Astrocyte (in vitro differentiated cells and primary cell): ENCODE data around the gene UCP2.

Experiments used
- EZH2 ChIP-seq: IDR thresholded peaks from 2 replicates; pipeline ENCODE4 v1.6.1; 2012; ENCODE audit warnings: mild to moderate bottlenecking, low read length, inconsistent platforms; ENCODE audit not compliant: insufficient read depth
- TF ChIP-seq, protein P1 (sequence below): IDR thresholded peaks from 2 replicates; pipeline ENCODE4 v1.5.1; 2011; ENCODE audit warnings: low read depth, mild to moderate bottlenecking, inconsistent platforms, low read length, moderate library complexity; ENCODE audit not compliant: insufficient read depth

DNA sequence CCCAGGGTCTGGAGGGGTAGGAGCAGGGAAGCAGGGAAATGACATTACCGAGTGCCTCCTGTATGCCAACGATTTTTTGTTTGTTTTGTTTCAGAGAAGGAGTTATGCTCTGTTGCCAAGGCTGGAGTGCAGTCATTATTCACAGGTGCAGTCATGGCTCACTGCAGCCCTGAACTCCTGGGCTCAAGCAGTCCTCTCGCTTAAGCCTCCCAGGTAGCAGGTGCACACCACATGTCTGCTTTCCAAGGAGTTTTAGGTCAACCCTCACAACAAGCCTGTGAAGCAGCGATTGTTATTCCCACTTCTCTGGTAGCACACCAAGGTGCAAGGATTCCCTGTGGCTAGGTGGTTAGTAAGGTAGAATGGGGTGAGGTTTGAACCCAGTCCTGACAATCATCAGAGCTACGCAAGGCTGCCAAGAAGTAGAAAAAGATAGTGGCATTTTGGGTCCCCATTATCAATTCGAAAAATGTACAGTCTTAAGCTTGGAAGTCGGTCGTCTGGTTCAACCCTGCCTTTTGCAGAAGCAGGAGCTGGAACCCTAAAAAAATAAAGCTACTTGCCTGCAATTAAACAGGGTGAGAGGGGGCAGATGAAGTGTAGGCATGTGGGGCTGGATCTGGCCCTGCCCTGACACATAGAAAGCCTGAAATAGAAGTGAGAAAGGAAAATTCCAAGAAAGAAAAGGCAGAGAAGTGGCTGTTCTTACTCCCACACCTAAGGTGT, 17.1 kb upstream of the UCP2 start:
- TF ChIP-seq, protein P1, sequence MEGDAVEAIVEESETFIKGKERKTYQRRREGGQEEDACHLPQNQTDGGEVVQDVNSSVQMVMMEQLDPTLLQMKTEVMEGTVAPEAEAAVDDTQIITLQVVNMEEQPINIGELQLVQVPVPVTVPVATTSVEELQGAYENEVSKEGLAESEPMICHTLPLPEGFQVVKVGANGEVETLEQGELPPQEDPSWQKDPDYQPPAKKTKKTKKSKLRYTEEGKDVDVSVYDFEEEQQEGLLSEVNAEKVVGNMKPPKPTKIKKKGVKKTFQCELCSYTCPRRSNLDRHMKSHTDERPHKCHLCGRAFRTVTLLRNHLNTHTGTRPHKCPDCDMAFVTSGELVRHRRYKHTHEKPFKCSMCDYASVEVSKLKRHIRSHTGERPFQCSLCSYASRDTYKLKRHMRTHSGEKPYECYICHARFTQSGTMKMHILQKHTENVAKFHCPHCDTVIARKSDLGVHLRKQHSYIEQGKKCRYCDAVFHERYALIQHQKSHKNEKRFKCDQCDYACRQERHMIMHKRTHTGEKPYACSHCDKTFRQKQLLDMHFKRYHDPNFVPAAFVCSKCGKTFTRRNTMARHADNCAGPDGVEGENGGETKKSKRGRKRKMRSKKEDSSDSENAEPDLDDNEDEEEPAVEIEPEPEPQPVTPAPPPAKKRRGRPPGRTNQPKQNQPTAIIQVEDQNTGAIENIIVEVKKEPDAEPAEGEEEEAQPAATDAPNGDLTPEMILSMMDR: no peak
- no peak for TF ChIP-seq EZH2
